NCI-H774 (cell line): Measurements from ENCODE around the gene SCYGR4.
A peak's percentile ranks its signal among the peaks of the same experiment; 100 is the strongest.
"Not testable (repeated sequence)": the region's sequence is repeated elsewhere in the genome, so short reads cannot be mapped to it uniquely, and the experiment has no call there.

Experiments used
- DNase-seq: peaks from one replicate; lab custom pipeline; 2025; lab: John Stamatoyannopoulos, UW

The SCYGR4 gene, protein sequence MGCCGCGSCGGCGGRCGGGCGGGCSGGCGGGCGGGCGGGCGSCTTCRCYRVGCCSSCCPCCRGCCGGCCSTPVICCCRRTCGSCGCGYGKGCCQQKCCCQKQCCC

DNA sequence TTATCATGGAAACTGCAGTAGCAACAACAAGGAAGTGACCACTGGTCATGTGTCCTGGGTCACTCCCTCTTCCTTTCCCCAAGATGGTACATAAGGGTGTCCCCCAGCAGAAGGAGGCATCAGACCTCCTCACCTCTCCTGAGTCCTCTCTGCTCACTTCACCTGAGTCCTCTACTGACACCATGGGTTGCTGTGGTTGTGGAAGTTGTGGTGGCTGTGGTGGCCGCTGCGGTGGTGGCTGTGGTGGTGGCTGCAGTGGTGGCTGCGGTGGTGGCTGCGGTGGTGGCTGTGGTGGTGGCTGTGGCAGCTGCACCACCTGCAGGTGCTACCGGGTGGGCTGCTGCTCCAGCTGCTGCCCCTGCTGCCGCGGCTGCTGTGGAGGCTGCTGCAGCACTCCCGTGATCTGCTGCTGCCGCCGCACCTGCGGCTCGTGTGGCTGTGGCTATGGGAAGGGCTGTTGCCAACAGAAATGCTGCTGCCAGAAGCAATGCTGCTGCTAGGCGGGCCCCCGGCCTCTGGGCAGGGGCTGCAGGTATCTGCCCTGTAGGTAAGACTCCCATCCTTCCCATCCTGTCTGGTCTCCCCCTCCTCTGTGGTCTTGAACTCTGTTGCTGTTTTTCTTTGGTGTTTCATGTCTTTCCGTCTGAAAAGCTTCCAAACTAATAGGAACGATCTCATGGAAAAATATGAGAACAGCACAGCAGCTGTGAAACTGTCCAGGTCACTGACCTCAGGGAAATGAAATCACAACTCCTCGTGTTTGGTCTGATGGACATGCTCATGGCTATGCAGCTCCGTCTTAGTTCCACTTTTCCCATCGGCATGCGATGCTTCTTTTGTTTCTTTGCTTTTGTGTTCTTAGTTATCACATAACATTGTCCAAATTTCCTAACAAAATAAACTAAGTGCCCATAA lies at the start of gene SCYGR4:
TSS of gene SCYGR4 (plus strand) at position 183 of the 915 bp plus-strand sequence. CDS start at position 183, 0 bp downstream.
- no peak for DNase-seq

DNA sequence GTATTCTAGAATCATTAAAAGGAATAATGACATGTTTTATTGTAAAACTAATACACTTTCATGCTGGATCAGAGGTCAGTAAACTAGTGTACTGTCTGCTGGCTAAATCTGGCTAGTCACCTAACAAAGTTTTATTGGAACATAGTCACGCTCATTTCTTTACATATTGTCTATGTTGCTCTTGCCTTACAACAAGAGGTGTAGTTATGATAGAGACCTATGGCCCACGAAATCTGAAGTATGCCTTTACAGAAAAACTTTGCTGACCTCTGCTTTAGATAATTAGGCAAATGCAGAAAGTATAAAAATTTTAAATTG lies 48.5 kb upstream of the SCYGR4 start:
- no peak for DNase-seq

DNA sequence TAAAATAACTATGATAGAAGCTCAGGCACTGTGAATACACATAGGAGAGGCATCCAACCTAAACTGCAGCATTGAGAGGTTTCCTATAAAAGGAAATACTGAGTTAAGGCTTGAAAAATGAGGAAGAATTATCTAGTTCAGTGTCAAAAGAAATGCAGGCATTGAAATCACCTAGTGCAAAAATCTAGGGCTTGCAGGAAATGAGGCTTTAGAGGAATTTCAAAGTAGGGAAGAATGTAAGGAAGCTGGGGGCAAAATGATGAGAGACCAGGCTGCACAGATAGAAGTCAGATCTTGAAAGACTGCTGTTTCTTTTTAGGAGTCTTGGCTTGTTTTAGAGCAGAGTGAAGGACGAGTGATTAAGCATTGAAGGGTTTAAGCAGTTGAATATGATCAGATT lies 46.7 kb upstream of the SCYGR4 start:
- DNase-seq, result no peak

DNA sequence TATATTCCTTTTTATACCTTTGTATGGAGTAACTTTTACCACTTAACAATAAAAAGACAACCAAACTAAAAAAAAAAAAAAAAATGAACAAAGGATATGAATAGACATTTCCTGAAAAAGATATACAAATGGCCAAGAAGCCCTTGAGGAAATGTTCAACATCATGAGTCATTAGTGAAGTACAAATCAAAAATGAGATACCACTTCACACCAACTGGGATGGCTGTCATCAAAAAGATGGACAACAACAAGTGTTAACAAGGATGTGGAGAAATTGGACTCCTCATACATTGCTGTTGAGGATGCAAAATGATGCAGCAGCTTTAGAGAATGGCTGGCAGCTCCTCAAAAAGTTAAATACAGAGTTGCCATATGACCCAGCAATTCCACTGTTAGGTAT lies 41.2 kb upstream of the SCYGR4 start:
- no peak for DNase-seq

DNA sequence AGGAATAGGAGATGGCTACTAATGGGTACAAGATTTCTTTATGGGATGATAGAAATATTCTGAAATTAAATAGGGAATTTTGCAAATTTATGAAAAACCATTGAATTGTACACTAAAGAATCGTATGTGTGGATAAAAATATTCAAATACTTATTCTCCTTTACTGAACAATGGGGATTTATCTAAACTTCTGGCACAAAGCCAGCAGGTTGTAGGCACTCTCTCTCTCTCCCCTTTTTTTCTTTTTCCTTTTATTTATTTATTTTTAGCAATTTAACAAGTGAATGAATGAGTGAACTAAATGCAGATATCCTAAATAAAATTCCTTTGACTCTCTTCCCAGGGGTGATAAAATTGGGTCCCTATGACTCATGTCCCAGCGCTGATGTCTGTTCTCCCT lies 40.5 kb upstream of the SCYGR4 start:
- DNase-seq, result no peak

DNA sequence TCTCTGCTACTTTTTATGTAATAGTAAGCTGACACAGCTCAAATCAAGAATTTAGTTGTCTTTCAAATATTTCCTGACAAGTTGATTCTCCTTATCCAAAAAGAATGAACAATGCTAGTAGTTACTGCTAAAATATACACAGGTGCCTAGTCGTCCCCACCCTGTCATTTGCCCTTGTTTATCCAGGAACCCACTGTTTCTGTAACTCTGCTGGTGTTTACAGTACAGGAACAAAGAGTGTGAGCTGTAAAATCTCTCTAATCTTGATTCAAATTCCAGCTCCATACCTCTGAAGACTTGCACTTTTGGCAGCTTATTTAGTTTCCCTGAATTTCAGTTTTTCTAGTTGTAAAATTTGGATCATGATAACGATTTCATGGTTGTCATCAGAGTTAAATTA lies 39.7 kb upstream of the SCYGR4 start:
- no peak for DNase-seq

DNA sequence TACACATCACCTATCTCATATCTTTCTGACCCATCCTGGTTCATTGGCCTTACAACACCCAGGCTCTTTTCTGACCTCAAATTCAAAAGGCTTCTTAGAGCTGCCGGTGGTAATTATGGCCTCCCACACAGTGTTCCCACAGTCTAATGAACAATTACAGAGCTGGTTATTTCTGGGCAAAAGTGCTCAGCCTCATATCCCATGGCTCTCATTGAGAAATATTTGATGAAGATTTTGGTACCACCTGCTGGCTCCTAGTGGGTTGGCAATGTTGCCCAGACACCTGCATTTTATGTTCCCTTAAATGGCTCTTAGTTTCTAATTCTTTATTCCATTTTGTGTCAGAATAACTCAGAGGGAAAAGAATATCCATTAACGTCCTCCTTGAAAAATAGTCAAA lies 38.7 kb upstream of the SCYGR4 start:
- no peak for DNase-seq

DNA sequence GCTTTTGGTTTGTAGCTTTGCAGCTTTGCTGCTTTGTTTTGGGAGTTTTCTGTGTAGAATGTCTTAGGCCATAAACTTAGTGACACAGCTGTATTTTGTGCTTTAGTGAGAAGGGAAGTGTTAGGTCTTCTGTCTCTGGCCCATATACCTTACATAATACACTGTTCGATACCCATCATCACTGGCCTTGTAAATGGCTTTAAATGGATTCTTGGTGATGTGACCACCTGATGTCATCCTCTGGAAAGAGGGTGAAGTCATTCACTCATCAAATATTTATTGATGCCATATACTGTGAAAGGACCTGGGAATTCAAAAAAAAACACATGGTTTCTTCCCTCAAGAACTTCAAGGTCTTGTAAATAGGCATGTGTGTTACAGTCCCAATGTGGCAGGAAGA lies 37.5 kb upstream of the SCYGR4 start:
- DNase-seq, result no peak

DNA sequence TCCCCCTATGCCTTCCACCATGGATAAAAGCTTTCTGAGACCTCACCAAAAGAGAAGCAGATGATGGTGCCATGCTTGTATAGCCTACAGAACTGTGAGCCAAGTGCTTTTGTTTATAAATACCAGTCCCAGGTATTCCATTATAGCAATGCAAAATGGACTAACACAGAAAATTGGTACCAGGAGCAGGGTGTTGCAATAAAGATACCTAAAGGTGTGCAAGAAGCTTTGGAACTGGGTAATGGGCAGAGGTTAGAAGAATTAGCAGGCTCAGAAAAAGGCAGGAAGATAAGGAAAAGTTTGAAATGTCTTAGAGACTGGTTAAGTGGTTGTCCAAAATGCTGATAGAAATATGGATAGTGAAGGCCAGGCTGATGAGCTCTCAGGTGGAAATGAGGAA lies 34.9 kb upstream of the SCYGR4 start:
- DNase-seq, result no peak

DNA sequence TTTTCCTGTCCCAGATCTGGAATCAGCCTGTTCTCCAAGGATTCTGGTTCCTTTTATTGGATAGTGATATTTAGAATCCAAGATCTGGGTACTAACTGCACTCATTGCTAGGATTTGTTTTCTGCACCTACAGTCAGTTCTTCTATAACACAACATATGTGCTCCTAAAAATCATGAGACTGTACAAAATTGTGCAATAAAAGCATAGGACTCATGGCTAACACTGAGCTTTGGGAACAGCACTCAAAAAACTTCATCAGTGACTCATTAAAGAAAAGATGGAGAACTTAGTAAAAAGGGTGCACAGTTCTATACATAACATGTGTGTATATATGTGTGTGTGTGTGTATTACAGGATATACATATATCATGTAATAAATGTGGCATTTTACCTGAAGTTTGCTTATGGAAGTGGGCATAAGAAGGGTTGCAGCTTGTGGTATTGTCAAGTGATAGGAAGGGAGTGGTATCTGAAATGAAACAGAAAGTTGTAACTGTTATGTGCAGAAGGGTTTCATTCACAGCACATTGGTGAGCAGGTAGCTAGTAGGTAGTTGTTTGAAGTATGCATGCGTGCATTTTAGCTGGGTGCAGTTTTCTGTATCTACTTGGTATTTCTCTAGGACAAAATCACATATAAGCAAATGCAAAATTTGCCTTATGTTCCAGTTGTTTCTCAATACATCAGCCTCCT lies 24.5 kb upstream of the SCYGR4 start:
- DNase-seq, result no peak

DNA sequence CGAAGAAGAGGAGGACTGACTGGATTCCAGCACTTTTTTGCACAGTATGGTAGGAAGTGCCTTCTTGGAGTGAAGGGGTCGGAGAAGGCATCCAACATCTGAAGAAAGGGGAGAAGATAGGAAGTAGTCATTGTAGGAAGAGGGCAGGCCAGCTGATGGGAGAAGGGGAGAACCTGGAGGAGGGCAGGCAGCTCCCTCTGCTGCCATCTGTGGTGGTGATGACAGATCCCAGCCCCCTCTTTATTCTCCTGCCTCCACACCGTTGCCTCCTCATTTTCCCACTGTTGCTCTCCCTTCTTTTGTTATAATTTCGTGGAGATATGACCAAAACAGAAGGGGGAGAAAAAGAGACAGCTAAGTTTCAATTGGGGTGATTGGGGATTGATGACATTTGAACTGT lies 21.5 kb upstream of the SCYGR4 start:
- no peak for DNase-seq

DNA sequence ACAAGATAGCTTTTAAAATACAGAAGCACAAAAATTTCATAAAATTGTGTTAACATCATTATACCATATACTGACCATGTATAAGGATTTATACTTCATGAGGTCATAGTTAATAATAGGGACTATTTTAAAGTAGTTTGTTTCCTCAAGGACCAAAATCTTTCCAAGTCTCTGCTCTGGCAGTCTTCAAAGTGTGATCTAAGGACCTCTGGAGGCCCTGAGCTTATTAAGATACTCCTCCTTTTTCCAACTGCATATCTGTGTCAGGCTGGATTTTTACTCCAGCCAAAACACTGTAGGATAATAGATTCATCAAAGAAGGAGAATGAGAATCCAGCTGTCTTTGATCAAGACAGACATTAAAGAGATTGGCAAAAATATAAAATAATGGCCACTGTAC lies 20.3 kb upstream of the SCYGR4 start:
- DNase-seq, result no peak

DNA sequence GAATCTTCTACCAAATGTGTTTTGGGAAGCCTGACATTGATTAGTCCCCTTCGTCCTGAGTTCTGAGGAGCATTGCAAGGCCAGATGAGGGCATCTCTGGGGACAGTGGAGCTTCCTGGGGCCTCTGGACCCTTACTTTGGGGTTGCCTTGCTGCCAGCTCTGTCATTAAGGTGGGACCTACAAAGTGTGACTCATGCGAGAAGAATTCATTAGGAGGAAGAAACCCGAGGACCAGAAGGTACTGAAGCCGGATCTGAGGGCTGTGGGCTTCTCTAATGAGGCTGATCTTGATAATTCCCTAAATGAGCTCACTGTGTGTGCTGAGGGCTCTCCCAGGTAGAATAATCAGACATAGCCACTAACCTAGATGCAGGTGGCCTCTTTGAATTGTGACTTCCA lies 19.3 kb upstream of the SCYGR4 start:
- no peak for DNase-seq

DNA sequence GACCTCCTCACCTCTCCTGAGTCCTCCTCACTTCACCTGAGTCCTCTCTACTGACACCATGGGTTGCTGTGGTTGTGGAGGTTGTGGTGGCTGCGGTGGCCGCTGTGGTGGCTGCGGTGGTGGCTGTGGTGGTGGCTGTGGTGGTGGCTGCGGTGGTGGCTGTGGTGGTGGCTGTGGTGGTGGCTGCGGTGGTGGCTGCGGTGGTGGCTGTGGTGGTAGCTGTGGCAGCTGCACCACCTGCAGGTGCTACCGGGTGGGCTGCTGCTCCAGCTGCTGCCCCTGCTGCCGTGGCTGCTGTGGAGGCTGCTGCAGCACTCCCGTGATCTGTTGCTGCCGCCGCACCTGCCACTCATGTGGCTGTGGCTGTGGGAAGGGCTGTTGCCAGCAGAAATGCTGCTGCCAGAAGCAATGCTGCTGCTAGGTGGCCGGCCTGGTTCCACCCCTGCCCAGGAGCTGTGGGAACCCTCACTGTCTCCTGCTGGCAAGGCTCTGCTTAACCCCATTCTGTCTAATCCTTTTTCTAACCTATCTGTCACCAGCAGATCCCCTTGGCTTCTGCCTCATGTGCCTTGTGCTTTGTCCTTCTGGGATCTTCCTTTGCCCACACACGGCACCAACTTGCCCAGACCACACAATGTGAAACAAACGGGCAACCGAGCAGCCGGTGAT lies 18.3 kb upstream of the SCYGR4 start, which contains the start of gene SCYGR2:
TSS of gene SCYGR2 (plus strand) at position 59 of the 669 bp plus-strand sequence. CDS start at position 59, 0 bp downstream.
- not testable (repeated sequence) for DNase-seq

DNA sequence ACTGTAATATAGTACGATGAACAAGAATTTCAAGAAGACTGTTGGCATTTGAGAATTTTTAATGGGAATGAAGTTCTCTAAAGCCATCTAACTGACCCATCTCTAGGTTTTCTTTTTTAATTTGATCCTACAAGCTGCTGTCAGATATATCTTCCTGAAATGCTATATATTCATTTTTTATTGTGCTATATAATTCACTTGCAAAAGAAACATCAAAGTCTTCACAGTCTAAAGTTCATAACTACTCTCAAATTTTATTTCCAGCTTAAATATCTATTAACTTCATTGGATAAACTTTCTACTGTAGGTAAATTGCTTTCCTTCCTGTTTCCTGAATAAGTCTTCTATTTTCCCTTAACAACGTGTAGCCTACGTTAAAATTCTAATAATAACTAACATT lies 14.9 kb upstream of the SCYGR4 start:
- DNase-seq, result no peak

DNA sequence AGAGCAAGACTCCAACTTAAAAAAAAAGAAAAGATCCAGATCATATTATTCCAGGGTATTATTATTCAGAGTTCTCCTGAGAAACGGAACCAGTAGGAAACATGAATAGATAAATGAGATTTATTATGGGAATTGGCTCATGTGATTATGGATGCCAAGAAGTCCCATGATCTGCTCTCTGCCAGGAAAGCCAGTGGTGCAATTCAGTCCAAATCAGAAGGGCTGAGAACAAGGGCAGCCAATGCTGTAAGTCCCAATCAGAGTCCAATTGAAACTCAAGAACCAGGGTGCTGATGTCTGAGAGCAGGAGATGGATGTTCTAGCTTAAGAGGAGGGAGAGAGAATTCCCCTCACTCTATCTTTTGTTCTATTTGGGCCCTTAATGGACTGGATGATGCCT lies 10.8 kb upstream of the SCYGR4 start:
- no peak for DNase-seq

DNA sequence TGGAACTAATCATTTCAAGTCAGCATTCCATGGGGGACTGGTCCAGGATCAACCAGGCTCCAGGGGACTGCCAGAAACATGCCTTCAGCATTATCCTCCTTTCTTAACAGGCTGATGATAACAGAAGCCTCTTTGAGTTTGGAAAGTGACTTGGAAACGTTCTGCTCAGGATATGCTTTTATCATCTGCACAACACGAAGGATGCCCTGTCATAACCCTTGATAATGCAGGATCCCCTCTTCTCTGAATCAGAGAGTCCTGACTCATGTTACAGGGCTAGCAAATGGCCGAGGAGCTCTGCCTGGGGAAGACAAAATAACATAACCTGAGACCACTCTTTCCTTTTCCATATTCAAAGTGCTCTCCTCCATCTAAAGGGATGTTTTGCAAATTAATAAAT lies 9.4 kb upstream of the SCYGR4 start:
- no peak for DNase-seq

DNA sequence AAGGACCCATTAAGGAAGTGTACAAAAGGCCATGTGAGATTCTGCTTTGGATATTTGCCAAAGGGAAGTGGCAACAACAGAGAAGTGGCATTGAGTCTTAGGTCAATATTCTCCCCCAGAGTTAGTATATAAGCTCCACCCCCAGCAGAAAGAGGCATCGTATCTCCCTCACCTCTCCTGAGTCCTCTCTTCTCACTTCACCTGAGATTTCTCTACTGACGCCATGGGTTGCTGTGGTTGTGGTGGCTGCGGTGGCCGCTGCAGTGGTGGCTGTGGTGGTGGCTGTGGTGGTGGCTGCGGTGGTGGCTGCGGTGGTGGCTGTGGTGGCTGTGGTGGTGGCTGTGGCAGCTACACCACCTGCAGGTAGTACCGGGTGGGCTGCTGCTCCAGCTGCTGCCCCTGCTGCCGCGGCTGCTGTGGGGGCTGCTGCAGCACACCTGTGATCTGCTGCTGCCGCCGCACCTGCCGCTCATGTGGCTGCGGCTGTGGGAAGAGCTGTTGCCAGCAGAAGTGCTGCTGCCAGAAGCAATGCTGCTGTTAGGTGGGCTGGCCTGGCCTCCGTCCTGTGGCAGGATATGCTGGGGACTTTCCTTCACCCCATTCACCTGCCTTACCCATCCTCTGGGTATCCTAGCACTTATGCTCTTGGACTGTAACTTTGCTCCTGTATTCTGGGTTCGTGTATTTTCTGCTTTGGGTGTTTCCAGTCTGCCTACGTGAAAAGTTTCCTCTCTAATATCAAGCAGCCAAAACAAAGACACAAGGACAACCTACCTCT lies 8.5 kb upstream of the SCYGR4 start:
- peak; percentile 21 for DNase-seq

DNA sequence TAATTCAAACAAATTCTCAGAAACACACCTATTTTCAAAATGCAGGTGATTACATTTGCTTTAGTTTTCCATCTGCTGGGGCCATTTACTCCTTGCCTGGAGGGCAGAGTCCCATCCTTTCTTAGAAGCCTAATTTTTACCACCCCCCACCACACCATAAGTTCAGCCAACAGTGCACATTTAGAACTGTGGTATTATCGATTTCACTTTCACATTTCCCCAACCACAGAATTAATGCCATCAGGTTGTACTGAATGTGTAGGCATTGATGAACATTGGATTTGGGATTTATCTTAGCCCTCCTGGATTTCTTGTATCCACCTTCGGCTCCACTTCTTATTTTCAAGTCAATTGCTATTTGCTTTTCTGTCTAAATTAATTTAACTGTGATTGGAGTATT lies 7.2 kb upstream of the SCYGR4 start:
- DNase-seq, result no peak

DNA sequence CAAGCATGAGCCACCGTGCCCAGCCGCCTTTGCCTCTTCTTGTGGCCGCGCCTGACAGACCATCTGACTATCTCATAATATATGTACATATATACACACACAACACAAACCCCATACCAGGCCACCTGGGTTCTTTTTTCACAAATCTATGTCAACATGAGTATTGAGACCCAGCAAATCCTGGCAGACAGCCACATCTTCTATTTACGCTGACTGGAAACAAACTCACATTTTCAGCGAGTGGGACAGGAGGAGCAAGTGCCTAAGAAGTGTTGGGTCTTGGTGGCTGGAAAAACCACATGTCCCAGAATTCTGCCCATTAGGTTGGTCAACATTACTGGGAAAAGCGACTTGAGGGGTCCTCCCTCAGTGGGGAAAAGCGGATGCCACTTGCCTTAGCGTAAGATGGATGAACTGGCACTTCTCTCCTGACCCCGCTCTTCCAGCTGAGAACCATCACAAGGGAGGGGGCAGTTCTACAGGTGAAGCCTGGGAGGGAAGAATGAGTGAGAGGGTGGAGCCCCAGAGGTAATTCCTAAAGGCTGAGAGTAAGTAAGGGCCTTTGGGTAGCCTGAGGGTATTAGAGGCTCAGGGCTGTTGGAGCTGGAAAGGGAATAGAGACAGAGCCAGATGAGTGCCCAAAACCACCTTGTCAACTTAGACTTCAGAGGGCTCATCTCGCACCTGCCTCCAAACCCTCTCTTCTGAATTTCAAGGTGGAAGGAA lies 4.6 kb upstream of the SCYGR4 start:
- DNase-seq, result peak; percentile 35

DNA sequence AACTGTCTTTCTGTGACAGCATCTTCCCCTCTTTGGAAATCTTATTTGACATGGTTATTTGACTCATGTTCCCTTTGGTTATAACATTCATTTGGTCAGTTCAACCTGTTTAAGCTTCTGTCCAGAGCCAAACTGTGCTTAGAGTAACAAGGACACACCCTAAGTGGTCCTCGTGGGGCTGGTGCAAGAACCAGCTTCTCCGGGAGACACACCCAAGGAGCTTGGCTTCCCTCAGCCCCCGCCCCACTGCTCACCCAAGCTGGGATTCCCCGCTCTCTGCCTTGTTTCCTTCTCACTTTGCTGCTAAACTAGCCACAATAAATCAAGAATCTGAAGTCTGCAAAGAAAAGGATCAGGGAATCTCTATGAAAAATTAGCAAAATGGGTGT lies 4.0 kb upstream of the SCYGR4 start:
- no peak for DNase-seq
